Large intestine (tissue), 3 donors: Measurements from ENCODE around the gene SKAP1. TPM values are rescaled to one million over a fixed set of nuclear protein-coding genes. Genes with fewer than 3 reads are reported as not detected.
A peak's percentile ranks its signal among the peaks of the same experiment; 100 is the strongest.

Source experiments
- DNase-seq, 2 donors: peaks; one replicate each; pipeline versions ENCODE4 v3.0.0 to v3.0.0-alpha.2; 2013
- H3K27ac ChIP-seq: one replicate; pipeline ENCODE4 v1.5.1; 2013; ENCODE audit warnings: low read length
- H3K27me3 ChIP-seq: 2 replicates; pipeline ENCODE4 v1.6.1; 2013; ENCODE audit warnings: low read length; ENCODE audit not compliant: control insufficient read depth, insufficient read depth
- H3K36me3 ChIP-seq: 2 replicates; pipeline ENCODE4 v1.6.1; 2013; ENCODE audit warnings: low read length; ENCODE audit not compliant: control insufficient read depth, insufficient read depth
- H3K4me1 ChIP-seq: one replicate; pipeline ENCODE4 v1.6.1; 2013; ENCODE audit warnings: low read length; ENCODE audit not compliant: control insufficient read depth, insufficient read depth
- H3K4me3 ChIP-seq: one replicate; pipeline ENCODE4 v1.5.1; 2013; ENCODE audit warnings: low read length
- H3K9me3 ChIP-seq: one replicate; pipeline ENCODE4 v1.6.1; 2013; ENCODE audit warnings: mild to moderate bottlenecking, low read depth, low read length, moderate library complexity; ENCODE audit not compliant: control insufficient read depth
- WGBS: methylation state at CpG from one replicate; pipeline ENCODE4 v1.1.5; 2013; ENCODE audit warnings: low lambda C conversion rate; ENCODE audit not compliant: insufficient coverage; 5-methylcytosine and 5-hydroxymethylcytosine counted together
- polyA plus RNA-seq: library from polyadenylated mRNA; unstranded; fragments of 120-200 nt; gene quantifications from one replicate; pipeline ENCODE4 v1.2.1, GENCODE V29; 2013

The SKAP1 gene
- polyA plus RNA-seq, 1 donor = 3.0 TPM

- Histone ChIP-seq H3K27me3 (peaks cover 18% of the 10 kb centered on the region), H3K4me3 (no peak overlapping the region), H3K4me1 (no peaks in the 10 kb centered on the region), H3K9me3 (no peaks in the 10 kb centered on the region), H3K27ac (no peak overlapping the region), H3K36me3 (no peaks in the 10 kb centered on the region)
- DNase-seq = no peak
- WGBS = no CpG with 5 or more reads among the region's 1 CpG
Measured at GRCh38 chr17:48385319-48385718, 44.7 kb downstream of the SKAP1 start.

- Histone ChIP-seq H3K4me1 (no peaks in the 10 kb centered on the region), H3K9me3 (no peaks in the 10 kb centered on the region), H3K27me3 (peaks cover 16% of the 10 kb centered on the region), H3K4me3 (no peak overlapping the region), H3K27ac (no peak overlapping the region), H3K36me3 (no peaks in the 10 kb centered on the region)
- DNase-seq = no peak
- 90% methylated on average over 1 of the region's 3 CpGs for WGBS
Measured at GRCh38 chr17:48384164-48384563, 45.9 kb downstream of the SKAP1 start.

- Histone ChIP-seq H3K27me3 (peaks cover 18% of the 10 kb centered on the region), H3K36me3 (no peaks in the 10 kb centered on the region), H3K4me3 (no peak overlapping the region), H3K4me1 (no peaks in the 10 kb centered on the region), H3K27ac (no peak overlapping the region), H3K9me3 (no peaks in the 10 kb centered on the region)
- no CpG with 5 or more reads among the region's 3 CpGs for WGBS
- DNase-seq = no peak
Measured at GRCh38 chr17:48382989-48383388, 47.0 kb downstream of the SKAP1 start.

DNA sequence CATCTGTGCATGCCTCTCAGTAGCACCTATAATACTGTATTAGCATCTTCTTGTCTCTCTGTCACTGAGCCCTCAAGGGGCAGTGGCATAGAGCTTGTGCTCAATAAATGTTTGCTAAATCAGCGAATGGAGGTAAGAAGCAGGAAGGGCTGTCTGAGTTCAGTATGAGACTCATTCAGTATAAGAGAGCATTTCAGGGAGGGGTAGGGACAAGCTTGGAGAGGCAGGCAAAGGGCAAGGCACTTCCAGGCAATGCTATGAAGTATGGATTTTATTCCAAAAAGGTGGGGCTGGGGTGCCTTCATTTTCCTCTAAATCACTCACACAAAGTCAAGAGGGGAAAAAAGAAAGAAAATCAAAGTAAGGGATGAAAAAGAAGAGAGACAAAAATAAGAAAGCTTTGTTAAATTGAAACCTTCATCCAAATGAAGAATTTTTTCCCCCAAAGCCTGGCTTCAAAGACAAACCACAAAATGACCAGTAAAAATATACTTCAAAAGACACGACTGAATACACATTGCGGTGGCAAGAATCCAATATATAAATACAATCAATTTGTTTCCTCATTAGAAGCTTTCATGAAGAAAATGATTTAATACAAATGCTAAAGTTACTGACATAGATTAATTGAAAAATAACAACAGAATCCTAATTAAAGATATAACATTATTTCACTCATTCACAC, 51.2 kb downstream of the SKAP1 start:
- Histone ChIP-seq H3K9me3 (no peaks in the 10 kb centered on the region), H3K36me3 (no peaks in the 10 kb centered on the region), H3K27ac (no peak overlapping the region), H3K27me3 (peaks cover 7% of the 10 kb centered on the region), H3K4me1 (no peaks in the 10 kb centered on the region), H3K4me3 (no peak overlapping the region)
- 77% methylated on average over 2 of the region's 3 CpGs for WGBS
- DNase-seq = no peak

DNA sequence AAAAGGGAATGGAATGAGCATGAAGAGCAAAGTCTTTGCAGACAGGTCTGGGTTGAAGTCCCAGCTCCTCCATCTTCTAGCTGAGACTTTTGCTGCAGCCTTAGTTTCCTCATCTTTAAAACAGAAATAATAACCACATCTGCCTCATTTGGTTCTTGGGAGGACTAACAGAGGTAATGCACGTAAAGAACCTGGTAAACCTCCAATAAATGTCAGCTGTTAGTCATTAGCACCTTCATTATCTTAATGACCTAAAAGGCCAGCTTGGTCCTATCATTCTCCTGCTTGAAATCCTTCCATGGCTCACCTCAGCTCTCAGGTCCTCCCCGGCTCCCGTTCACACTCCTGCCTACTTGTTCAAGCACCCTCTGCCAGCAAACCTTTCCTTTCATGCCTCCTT, 51.8 kb downstream of the SKAP1 start:
- Histone ChIP-seq H3K27ac (no peak overlapping the region), H3K9me3 (no peaks in the 10 kb centered on the region), H3K27me3 (peaks cover 7% of the 10 kb centered on the region), H3K4me3 (no peak overlapping the region), H3K36me3 (no peaks in the 10 kb centered on the region), H3K4me1 (no peaks in the 10 kb centered on the region)
- WGBS = 71% methylated on average over 1 of the region's 3 CpGs
- no peak for DNase-seq

DNA sequence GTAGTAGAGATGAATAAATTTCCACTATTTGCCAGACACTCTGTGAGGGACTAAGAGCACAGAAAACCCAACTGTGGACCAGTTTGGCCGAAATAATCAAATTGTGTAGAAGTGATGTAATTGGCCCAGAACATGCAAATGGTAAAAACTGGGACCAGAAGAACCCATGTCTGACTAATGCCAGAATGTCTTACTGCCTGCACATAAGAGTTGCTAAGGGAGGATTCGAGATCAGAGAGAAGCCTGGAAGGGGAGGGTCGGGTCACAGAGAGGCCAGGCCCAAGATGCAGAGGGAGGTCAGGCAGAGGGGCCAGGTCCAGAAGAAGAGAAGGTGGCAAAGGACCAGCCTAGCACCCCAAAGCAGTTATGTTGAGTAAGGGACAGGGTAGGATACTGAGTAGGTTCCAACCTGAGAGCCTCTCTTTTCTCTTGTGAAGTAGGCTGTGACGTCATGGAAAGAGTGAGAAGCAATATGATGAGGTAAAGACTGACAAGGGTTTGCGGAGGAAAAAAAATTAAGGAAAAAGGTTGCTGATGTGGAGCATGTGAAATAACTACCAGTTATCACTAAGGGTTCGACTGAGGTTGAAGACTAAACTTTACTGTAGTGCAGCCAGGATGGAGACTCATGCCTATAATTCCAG, 53.2 kb downstream of the SKAP1 start:
- H3K9me3 ChIP-seq = no peaks in the 10 kb centered on the region
- H3K27me3 ChIP-seq = peaks cover 7% of the 10 kb centered on the region
- WGBS = 90% methylated on average over 2 of the region's 6 CpGs
- H3K36me3 ChIP-seq = no peaks in the 10 kb centered on the region
- no peak for DNase-seq
- H3K4me3 ChIP-seq = no peak overlapping the region
- H3K27ac ChIP-seq = no peak overlapping the region
- no peaks in the 10 kb centered on the region for H3K4me1 ChIP-seq

GRCh38 chr17:48375356-48375755, 54.7 kb downstream of the SKAP1 start:
- H3K4me1 ChIP-seq = no peaks in the 10 kb centered on the region
- peaks cover 7% of the 10 kb centered on the region for H3K27me3 ChIP-seq
- no peak overlapping the region for H3K27ac ChIP-seq
- no peak for DNase-seq
- WGBS = no CpG with 5 or more reads among the region's 1 CpG
- no peaks in the 10 kb centered on the region for H3K36me3 ChIP-seq
- no peaks in the 10 kb centered on the region for H3K9me3 ChIP-seq
- no peak overlapping the region for H3K4me3 ChIP-seq

- no peaks in the 10 kb centered on the region for H3K4me1 ChIP-seq
- peak; percentile 18 to 26 for DNase-seq
- WGBS = 80% methylated on average over 1 of the region's 1 CpG
- H3K4me3 ChIP-seq = no peak overlapping the region
- H3K9me3 ChIP-seq = no peaks in the 10 kb centered on the region
- H3K36me3 ChIP-seq = no peaks in the 10 kb centered on the region
- peaks cover 8% of the 10 kb centered on the region for H3K27me3 ChIP-seq
- H3K27ac ChIP-seq = no peak overlapping the region
Measured at GRCh38 chr17:48374650-48375230, 55.3 kb downstream of the SKAP1 start.

DNA sequence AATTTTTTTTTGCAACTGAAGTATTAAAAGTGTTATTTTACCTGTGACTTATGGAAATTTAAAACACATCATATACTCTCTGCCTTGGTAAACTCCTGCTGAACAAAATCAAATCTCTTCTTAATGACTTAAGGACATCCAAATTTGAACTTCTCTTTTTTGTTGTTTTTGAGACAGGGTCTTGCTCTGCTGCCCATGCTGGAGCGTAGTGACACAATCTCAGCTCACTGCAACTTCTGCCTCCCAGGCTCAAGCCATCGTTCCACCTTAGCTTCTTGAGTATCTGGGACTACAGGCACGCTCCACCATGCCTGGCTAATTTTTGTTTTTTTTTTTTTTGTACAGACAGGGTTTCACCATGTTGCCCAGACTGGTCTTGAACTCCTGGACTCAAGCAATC, 56.1 kb downstream of the SKAP1 start:
- WGBS = no CpG with 5 or more reads among the region's 3 CpGs
- Histone ChIP-seq H3K36me3 (no peaks in the 10 kb centered on the region), H3K4me1 (no peaks in the 10 kb centered on the region), H3K27ac (no peak overlapping the region), H3K9me3 (no peaks in the 10 kb centered on the region), H3K4me3 (no peak overlapping the region), H3K27me3 (peaks cover 8% of the 10 kb centered on the region)
- no peak for DNase-seq

DNA sequence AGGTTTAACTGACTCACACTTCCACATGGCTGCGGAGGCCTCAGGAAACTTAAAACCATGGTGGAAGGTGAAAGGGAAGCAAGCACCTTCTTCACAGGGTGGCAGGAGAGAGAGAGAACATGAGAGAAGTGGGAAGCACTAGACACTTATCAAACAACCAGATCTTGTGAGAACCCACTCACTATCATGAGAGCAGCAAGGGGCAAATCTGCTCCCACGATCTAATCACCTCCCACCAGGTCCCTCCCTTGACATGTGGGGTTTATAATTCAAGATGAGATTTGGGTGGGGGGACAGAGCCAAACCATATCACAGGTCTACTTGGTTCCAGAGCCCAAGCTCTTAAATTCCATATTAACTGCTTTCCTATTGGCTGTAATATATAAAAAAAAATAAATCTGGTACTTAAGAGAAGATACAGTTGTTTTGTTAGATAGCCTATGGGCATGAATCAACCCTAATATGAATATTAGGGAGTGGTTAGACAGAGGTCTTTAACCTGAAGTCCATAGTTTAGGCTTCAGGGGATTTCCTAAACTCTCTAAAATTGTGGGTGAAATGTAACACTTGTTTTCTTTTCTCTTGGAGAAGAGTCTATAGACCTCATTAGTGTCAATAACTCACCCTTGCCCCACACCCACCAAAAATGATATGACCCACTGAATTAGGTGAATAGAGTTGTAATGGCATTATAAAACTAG, 56.7 kb downstream of the SKAP1 start:
- H3K4me3 ChIP-seq = no peak overlapping the region
- H3K36me3 ChIP-seq = no peaks in the 10 kb centered on the region
- H3K27me3 ChIP-seq = peaks cover 6% of the 10 kb centered on the region
- WGBS = no CpG with 5 or more reads among the region's 2 CpGs
- no peak overlapping the region for H3K27ac ChIP-seq
- H3K9me3 ChIP-seq = no peaks in the 10 kb centered on the region
- DNase-seq = no peak
- H3K4me1 ChIP-seq = no peaks in the 10 kb centered on the region
